T-helper 1 cell (primary cell): ENCODE results near the gene CYP1B1.
"Not testable (repeated sequence)": the region's sequence is repeated elsewhere in the genome, so short reads cannot be mapped to it uniquely, and the experiment has no call there.

ENCODE experiments used
- DNase-seq, 5 donors: peaks; one replicate each; pipeline ENCODE4 v3.0.0-alpha.2; 2012 to 2020

Gene CYP1B1

GRCh38 chr2:38098421-38099098 is 22.6 kb upstream of the CYP1B1 start:
- DNase-seq: no peak

- DNase-seq: no peak
Measured at GRCh38 chr2:38097988-38098385, 22.0 kb upstream of the CYP1B1 start.

DNA sequence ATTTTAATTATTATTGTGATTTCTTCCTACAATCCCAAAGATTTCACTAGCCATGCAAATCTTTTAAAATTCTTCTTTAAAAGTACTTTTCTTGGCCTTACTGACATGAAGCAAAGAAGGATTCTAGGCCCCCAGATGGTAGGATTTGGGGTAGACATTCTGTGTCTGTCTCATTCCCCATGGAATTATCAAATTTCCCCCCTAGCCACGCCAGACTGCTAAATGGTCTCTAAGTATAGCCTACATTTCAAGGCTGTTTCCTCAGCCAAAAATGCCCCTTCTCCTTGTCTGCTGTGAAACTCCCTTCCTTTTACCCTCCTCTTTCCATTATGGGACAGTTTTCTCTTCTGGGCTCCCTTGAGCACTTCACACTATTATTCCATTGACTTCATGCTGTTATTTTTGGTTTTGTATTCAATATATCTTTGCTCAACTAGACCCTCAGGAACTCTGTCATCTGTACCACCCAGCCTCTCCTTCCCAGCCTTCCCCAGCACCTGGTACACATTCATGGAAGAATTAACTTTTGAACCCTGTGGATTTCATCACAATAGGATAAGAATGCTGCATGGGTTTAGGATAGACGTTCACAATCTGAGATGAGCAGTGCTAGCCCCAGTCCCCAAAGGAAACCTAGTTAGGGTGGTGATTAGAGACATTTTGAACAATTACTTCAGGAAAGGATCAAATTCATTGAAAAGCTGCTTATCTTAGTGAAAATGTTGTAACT is 21.5 kb upstream of the CYP1B1 start:
- DNase-seq: no peak

- DNase-seq: peak in 1 of 5 donors; percentile 52
Measured at GRCh38 chr2:38095996-38096861, 20.3 kb upstream of the CYP1B1 start.

DNA sequence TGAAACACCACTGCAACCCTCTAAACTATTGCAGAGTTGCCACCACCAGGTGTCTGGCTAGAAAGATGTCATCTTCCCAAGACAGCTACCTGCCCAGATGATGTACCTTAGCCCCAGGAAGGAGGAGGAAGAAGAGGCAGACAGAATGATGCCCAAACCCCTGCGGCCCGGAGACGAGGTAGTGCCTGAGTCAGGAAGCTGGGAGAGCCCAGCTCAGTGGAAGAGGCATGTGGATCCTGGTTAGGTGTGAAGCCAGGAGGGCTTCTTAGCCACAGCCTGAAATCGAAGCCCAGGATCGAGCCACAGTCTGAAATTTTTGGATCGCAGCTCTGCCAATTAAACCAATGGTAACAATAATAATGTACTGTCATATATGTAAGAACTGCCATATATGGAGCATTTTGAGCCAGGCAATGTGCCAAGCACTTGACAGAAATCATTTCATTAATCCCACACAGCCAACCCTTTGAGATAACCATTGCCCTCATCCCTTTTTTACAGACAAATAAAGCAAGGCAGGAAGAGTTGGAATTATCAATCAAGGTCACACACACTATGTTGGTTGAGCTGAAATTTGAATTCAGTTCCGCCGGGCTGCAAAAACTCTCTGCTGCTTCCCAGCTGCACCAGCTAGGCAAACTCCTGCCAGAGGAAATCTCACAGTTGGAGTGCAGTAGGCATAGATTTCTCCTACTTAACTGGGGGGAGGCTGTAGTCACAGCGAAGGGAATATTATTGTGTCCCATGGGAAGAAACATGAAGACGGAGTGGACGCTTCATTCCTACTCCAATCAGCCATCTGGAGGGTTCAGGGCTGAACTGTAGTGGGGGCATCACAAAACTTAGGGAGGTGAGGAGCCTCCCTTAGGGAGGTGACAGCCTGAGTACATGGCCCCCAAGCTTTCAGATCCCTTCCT is 19.4 kb upstream of the CYP1B1 start:
- no peak for DNase-seq

- no peak for DNase-seq
Measured at GRCh38 chr2:38093527-38094165, 17.7 kb upstream of the CYP1B1 start.

- no peak for DNase-seq
Measured at GRCh38 chr2:38092196-38092902, 16.4 kb upstream of the CYP1B1 start.

DNA sequence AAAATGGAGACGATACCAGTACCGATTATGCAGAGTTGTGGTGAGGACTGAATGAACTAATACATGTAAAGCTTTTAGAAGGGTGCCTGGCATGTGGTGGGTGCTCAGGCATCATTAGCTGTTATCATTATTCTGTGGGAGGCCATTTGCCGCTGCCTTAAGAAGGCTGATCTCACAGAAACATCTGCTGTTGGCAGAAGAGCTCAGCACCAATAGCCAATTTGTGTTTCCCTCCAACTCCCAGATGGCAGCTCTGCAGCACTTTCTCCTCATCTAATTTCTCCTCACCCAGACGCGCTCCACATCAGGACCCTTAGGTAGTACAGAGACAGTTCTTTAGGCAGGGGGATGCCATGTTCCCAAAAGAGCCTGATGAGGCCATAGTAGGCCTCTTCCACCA is 15.8 kb upstream of the CYP1B1 start:
- no peak for DNase-seq

DNA sequence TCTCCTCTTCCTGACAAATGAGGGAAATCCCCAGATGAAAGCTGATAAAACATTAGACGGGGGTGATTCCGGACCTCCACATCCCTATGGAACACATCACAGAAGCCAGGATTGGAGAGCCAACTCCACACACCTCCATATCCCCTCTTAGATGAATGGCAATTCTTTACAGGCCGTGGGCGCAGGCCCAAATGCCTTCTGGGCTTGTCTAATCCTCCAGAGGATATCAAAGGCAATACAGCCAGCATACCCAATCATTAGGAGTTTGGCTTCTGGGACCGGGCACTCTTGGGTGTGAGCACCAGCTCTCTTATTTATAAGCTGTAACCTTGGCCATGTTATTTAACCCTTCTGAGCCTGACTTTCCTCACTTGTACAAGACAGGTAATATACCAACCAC is 15.0 kb upstream of the CYP1B1 start:
- no peak for DNase-seq

DNA sequence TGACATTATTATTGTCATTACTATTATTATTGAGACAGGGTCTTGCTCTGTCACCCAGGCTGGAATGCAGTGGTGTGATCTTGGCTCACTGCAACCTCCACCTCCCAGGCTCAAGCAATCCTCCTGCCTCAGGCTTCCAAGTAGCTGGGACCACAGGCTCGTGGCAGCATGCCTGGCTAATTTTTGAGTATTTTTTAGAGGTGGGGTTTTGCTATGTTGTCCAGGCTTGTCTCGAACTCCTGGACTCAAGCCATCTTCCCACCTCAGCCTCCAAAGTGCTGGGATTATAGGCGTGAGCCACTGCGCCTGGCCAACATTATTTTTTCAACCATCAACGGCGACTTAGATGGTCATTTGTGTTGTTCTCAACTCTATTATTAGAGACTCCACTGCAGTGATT is 14.3 kb upstream of the CYP1B1 start:
- not testable (repeated sequence) for DNase-seq

GRCh38 chr2:38085998-38086698 is 10.2 kb upstream of the CYP1B1 start:
- not testable (repeated sequence) for DNase-seq

DNA sequence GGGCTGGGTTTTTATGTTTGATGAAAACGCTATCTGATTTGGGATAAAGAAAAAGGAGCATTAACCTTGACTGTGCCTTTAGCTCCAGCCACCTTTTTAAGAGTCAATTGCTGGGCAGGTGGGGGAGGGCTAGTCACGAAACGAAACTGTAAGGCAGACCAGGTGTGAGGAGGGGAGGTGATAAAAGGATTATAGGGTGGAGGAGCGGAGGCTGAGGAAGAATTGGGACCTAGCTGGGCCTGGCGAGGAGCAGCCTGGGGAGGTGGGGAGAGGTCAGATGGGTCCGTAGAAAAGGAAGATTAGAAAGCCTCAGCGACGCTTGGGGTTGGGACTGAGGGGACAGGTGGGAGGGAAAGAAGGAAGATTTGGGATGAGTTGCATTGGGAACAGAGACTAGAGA is 8.6 kb upstream of the CYP1B1 start:
- not testable (repeated sequence) for DNase-seq

- not testable (repeated sequence) for DNase-seq
Measured at GRCh38 chr2:38082727-38083126, 6.8 kb upstream of the CYP1B1 start.

GRCh38 chr2:38080346-38080745 is 4.4 kb upstream of the CYP1B1 start:
- DNase-seq: no peak

DNA sequence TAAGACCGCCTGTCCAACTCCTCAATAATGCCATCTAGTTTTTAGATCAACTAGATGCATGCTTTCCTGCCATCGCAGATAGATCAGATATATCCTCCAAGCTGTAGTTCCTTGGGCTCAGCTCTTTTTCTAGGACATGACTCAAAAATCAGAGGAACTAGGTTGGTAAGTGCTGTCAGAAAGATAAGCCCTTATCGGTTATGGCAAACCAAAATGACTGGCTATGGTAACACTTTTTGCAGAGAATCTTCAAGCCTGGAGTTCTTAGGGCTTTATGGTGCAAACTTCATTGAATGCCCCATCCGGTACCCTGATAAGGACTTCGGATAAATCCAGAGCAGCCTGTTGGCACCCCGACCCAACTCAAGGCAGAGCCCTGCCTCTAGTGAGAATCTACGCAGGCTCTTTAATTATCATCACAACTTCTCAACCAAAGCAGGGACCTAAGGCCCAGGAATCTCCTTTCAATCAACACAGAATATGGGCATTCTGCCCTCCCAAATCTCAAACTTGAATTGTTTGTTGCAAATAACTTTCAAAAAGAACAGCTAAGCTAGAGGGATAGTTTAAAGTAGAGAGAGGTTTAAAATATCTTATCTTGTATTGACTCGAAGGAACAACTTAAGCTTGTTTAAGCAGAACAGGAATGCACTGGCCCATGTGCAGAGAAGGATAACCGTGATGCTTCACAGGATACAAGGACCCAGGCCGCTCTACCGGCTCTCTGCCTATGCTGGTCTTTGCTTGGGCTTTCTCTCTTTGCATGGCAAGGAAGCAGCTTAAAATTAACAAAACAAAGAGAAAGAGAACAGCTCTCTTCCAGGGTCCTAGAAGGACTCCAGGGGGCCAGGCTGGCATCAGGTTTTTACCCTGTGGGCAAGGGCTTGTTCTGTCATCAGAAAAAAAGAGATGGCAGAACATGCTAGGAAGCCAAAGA is 3.4 kb upstream of the CYP1B1 start:
- no peak for DNase-seq

- no peak for DNase-seq
Measured at GRCh38 chr2:38077431-38077769, 1.4 kb upstream of the CYP1B1 start.

DNA sequence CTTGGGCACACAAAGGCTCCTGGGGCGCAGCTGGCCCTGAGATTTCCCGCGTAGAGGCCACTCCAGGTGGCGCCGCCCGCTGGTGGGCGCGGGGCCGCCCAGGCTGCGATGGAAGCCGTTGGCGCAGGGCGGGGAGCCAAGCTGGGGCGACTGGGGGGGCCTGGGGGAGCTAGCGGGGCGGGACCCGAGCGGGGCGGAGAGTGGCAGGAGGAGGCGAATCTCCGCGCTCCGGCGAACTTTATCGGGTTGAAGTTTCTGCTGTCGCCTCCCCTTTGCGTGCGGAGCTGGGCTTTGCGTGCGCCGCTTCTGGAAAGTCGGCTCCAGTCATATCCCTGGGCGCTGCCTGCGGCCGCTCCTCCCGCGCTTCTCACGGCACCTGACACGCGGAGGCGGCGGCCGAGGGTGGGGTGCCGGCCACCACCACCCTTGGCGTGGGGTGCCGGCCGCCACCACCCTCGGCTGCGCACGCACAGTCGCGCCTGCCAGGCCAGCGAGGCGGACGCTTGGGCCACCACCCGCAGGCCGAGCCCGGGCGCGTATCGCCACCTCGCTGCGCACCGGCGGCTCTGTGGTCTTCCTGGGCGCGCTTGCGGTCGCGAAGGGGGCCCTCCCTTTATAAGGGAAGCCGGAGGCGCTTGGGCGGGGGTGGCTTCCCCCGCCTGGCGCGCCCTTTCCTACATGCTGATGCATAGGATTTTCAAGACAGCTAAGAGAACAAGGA is 919 bp upstream of the CYP1B1 start:
- DNase-seq: peak in 1 of 5 donors; percentile 86

GRCh38 chr2:38076152-38076709 is 280 bp upstream of the CYP1B1 start:
- DNase-seq: peak in 1 of 5 donors; percentile 82
